AG08396 (cell line): Measurements from ENCODE around the gene CDK5RAP1.
A peak's percentile ranks its signal among the peaks of the same experiment; 100 is the strongest.
"Not testable (repeated sequence)": the region's sequence is repeated elsewhere in the genome, so short reads cannot be mapped to it uniquely, and the experiment has no call there.

ENCODE experiments used
- DNase-seq: peaks from one replicate; pipeline ENCODE4 v3.0.0; 2012; ENCODE audit warnings: low spot score, mixed read lengths

Gene CDK5RAP1

DNA sequence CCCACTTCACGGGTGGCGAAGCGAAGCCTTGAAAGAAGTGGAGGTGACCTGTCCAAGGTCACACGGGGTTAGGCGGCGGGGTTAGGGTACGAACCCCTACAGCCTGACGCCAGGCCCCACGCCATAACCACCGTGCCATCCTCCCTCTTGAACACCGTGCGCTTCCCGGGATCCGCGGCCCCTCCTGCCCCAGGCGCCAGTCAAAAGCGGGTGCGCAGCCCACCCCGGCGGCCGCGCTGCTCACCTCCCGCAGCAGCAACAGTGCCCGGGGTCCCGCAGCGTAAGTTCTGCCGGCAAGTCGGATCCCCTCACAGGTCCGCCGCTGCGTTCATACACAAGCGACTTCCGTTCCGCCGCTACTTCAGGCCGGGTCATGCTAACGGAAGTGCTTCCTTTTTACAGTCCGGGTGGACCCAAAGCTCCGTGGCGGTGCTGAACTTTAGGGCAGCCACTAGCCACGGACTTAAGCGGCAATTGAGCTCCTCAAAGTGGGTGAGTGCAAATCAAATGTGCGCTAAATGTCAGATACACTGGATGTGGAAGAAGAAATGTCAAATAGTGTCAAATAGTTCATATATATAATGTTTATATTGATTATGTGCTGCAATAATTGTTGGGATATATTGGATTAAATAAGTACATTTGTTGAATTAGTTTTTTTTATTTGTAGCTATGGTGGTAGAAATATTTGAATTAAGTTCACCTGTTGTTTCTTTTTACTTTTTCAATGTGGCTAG is at the start of gene CDK5RAP1:
Gene CDK5RAP1 (minus strand): TSS at position 336 of the 737 bp plus-strand sequence. CDS start 4,455 bp downstream, outside the sequence.
- peak; percentile 90 for DNase-seq

DNA sequence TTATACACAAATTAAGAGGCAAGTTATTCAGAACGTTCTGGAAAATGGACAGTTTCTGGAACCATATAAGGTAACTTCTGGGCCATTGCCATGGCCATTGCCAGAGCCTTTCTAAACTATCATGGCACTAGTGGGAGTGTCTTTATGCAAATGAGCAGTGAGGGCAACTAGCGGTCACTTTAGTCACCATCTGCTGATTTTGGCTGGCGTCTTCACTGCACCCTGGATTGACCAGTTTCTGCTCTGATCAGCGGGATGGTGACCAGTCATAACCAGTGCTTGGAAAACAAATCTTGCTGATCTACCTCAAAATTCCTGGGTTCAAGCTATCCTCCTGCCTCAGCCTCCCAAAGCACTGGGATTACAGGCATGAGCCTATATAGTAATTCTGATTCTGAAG is 49.5 kb upstream of the CDK5RAP1 start:
- DNase-seq, result peak; percentile 44

- DNase-seq, result no peak
Measured at GRCh38 chr20:33445881-33446625, 44.7 kb upstream of the CDK5RAP1 start.

DNA sequence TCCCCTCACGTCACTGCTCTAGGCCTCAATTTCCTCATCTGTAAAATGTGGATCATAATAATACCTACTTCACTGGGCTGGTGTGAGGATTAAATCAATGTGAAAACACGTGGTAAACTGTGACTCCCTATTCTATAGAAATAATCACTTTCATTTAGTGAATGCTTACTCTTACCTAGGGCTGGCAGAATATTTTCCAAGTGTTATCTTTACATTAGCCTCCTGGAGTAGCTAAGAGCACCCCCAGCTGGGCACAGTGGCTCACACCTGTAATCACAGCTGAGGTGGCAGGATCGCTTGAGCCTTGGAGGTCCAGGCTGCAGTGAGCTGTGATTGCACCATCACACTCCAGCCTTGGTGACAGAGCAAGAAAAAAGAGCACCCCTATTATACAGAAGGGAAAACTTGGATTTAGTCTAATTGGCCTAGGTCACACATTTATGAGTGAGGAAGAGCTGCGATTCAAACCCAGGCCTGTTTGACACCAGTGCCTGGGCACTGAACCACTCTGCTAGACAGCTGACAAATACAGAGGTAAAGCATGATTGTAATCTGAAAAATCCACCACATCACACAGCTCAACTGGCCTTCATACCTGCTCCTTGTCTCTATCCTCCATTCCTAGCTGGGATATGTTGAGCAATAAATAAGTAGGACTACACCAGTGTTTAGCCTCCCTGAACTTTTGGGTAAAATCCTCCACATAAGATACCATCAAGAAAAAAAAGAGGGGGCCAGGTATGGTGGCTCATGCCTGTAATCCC is 43.7 kb upstream of the CDK5RAP1 start:
- no peak for DNase-seq

DNA sequence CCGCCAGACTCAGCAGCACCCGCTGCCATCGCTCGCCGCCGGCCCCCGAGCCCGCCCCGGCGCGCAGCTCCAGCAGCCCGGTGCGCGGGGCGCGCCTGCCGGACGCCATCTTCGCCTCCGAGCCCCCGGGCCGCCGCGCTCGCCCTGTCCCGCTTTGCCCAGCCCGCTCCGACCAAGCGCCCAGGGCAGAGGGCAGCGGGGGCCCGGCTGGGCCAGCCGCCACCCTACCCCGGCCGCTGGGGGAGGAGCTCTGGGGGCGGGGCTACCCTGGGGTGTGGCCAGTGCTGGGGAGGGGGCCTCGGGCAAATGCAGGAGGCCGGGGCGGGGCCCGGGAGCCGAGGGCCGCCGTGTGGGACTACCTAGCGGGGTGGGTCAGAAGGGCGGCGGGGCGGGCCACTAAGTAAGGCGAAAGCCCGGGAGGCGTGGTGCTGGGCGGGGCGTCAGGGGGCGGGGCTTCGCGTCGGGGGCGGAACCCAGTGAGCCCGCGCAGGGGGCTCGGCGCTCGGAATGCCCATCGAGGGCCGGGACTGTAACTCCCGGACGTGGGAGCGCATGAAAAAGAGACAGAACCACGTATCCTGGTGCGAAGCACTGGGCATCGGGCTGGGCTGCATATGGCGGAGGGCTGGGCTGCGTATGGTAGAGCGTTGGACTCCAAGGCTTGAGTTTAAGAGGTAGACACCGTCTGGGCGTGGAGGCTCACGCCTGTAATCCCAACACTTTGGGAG is 42.4 kb upstream of the CDK5RAP1 start, which contains the start of gene SNTA1:
Gene SNTA1 (minus strand): TSS at position 252 of the 728 bp plus-strand sequence. CDS start 143 bp downstream, at position 109.
- peak; percentile 95 for DNase-seq

GRCh38 chr20:33443006-33443511 is 41.7 kb upstream of the CDK5RAP1 start:
- DNase-seq, result no peak

- no peak for DNase-seq
Measured at GRCh38 chr20:33442136-33443005, 41.1 kb upstream of the CDK5RAP1 start.

- DNase-seq, result no peak
Measured at GRCh38 chr20:33441142-33441955, 40.0 kb upstream of the CDK5RAP1 start.

GRCh38 chr20:33440562-33440961 is 39.2 kb upstream of the CDK5RAP1 start:
- DNase-seq, result not testable (repeated sequence)

- DNase-seq, result no peak
Measured at GRCh38 chr20:33438481-33438880, 37.2 kb upstream of the CDK5RAP1 start.

GRCh38 chr20:33437141-33437911 is 36.0 kb upstream of the CDK5RAP1 start:
- DNase-seq, result no peak

- DNase-seq, result no peak
Measured at GRCh38 chr20:33434434-33434833, 33.1 kb upstream of the CDK5RAP1 start.

DNA sequence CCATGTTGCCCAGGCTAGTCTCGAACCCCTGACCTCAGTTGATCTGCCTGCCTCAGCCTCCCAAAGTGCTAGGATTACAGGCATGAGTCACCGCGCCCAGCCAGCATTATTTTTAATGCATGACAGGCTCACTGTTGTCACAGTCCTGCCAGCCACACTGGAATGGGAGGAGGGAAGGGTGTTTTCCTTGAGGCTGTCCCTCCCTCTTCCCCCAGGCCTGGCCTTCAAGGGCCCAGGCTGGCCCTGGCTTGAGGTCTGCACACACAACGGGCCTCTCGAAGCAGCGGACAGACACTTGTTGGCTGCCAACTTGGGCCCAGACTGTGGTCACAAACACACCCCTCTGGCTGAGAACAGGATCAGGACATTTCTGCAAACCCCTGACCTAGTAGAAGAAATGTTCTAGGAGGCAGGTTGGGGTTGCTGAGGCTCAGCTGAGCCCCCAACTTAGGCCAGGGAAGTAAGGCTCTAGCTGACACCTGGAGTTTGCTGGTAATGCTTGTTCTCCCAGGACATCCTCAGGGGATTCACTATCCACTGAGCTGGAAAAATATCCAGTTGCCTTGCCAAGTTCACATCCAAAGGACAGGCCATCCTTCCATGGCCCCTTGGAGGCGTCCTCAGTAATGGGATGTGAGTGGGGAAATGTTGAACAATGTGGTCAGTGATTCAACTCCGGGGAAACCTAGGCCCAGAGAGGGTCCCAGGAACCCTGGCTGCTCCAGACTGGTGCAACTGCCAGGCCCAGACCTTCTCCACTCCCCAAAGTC is 32.3 kb upstream of the CDK5RAP1 start:
- DNase-seq, result no peak

DNA sequence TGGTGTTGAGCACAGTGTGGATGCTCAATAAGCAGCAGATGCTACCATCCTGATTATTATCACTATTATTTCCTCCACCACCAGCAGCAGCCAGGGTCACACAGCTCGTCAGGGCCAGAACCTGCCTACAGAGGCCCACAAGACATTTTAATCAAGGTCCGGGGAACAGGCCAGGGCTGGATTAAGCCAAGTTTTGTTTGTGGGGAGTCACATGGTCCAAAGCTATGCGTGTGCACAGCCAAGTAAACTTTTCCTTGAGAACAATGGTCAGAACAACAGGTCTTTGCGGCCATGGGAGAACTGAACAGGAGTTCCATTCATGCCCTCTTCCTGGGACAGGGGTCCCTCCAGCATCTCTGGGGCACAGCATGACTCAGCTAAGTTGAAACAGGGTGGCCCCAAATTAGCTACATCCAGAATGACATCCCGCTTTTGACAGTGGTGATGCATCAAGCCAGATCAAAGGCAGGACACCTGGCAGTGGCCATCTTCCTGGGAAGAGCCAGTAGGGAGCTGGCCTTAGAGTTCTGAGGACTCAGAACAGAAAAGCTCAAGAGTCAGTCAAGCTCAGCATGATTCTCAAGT is 30.6 kb upstream of the CDK5RAP1 start:
- no peak for DNase-seq

DNA sequence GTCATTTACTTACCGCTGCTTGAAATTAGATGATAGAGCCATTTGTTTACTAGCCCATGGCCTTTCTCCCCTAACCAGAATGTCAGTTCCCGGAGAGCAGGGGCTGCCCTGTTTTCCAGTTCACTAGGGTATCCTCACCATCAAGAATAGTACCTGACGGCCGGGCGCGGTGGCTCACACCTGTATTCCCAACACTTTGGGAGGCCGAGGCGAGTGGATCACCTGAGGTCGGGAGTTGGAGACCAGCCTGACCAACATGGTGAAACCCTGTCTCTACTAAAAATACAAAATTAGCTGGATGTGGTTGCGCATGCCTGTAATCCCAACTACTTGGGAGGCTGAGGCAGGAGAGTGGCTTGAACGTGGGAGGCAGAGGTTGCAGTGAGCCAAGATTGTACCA is 22.6 kb upstream of the CDK5RAP1 start:
- DNase-seq, result not testable (repeated sequence)

DNA sequence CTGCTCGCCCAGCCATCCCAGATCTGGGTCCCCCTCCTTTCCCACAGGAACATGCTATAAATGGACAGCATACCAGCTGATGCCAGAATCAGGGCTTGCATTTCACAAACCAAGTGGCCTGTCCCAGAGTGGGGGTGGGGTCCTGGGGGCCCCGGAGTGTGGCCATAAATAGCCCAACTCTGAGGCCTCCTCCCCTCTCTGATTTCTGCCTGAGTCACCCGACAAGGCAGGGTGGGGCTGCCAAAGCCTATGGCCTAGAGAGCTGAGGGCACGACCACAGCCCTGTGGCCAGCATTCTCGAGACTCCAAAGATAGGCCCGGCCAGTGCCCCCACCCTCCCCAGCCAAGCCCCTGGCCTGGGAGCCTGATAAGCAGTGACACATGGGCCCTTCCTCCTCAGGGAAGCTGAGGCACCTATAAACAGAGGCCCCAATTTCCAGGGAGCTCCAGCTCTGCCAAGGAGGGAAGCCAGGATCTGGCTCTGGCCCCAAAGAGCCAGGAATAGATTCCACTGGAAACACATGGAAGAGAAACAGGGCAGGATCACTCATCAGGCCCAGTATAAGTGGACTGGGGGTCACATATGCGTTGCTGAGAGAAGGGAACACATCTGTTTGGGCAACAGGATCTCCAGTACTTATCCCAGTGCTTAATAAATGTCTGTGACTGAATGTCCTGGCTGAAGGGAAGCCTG is 22.0 kb upstream of the CDK5RAP1 start:
- DNase-seq, result peak; percentile 86
